GM10248 (cell line): ENCODE data around the gene SMCHD1.
A peak's percentile ranks its signal among the peaks of the same experiment; 100 is the strongest.

Experiments
- CTCF ChIA-PET: fragments of 300-600 bp; sonication (Branson Sonifier 250); formaldehyde crosslinking; extraction: SDS; loops from one replicate; lab custom pipeline; 2021; ENCODE audit warnings: antibody characterized with exemption; lab: Yijun Ruan, JAX
- POLR2A ChIA-PET: fragments of 350-650 bp; sonication (Branson Sonifier 250); formaldehyde crosslinking; extraction: SDS; loops from one replicate; lab custom pipeline; 2020; ENCODE audit warnings: antibody characterized with exemption; lab: Yijun Ruan, JAX
- DNase-seq: peaks from one replicate; pipeline ENCODE4 v3.0.0; 2012; ENCODE audit errors: extremely low spot score
- CTCF ChIP-seq: IDR thresholded peaks from 2 replicates; pipeline ENCODE4 v1.5.1; 2012; ENCODE audit warnings: mild to moderate bottlenecking, low read depth; ENCODE audit errors: extremely low read depth, missing control alignments, control extremely low read depth

The SMCHD1 gene

DNA sequence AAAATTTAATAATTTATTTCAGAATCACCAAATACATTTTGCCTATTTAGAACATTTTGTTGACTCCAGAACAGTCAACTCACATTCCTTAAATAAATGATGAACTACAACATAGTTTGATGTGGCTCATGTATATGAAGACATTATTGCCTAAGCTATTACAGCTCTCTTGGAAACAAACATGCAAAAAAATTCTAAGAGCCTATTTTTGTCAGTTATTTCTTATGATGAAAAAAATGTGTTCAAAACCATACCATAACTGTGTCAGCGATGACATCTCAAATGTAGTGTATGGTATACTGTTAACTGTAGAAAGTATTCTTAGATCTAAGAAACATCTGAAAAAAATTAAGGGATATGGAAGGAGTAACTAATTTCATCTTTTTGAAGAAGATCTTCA, 185.0 kb downstream of the SMCHD1 start:
- TF ChIP-seq CTCF: no peak
- ChIA-PET POLR2A (no interaction called here), CTCF (no interaction called here)
- DNase-seq: no peak

GRCh38 chr18:2843146-2843545, 187.6 kb downstream of the SMCHD1 start:
- ChIA-PET POLR2A (interaction anchor here (0.7 kb wide), 1 partner anchor 67 kb away, joined by 9 read pairs; no protein-coding TSS in a partner anchor), CTCF (no interaction called here)
- no peak for DNase-seq
- TF ChIP-seq CTCF: no peak

GRCh38 chr18:2845172-2845571, 189.6 kb downstream of the SMCHD1 start:
- TF ChIP-seq CTCF: no peak
- POLR2A ChIA-PET: no interaction called here
- DNase-seq: no peak
- CTCF ChIA-PET: no interaction called here

- DNase-seq: peak; percentile 78
- POLR2A ChIA-PET: no interaction called here
- TF ChIP-seq CTCF: no peak
- CTCF ChIA-PET: no interaction called here
These were observed 191.2 kb downstream of the SMCHD1 start, which contains the start of gene EMILIN2 for GRCh38 chr18:2846636-2847316. Gene EMILIN2, plus strand, starts transcription at chr18:2847006. Its CDS starts 183 bp downstream, at chr18:2847189.

DNA sequence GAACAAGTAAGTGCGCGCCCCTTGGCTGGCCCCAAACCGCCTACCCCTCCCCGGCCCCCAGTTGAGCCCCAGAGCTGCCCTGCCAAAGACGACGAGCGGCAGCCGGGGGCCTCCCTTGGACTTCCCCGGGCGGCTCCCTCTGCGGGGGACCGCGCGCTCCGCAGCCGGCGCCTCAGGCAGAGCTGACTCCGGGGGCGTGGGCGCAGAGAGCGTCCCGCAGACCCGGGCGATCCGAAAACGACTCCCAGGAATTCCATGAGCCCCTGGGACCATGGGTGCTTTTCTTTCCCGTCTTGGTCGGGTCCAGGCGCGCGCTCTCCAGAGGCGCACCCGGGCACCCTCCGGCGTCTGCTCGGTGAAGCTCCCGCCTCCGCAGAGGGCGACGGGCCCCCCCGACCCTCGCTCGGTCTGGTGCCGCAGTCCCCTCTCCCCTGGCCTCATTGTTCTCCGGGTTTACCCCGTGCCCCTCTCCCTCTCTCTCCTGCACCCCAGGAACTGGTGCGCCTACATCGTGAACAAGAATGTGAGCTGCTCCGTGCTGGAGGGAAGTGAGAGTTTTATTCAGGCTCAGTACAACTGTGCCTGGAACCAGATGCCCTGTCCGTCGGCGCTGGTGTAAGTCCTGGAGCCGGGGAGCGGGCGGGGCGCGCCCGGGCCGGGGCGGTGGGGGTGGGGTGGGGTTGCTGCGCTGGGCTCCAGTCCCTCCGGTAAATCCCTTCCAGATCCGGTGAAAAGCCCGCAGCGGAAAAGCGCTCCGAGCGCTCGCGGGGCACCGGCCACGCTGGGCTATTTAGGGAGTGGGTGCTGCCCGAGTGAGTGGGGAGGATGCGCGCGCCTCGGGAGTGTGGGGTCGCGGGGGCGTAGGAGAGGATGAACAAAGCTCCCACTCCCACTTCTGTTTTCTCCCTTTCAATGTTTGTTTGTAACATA, 192.1 kb downstream of the SMCHD1 start:
- ChIA-PET POLR2A (no interaction called here), CTCF (interaction anchor here (1.3 kb wide), 1 partner anchor 18 kb away, joined by 3 read pairs; no protein-coding TSS in a partner anchor)
- peak; percentile 68 for DNase-seq

More for the DNA sequence above, 192.1 kb downstream of the SMCHD1 start:
- no peak for TF ChIP-seq CTCF
